Lower leg skin (tissue), 3 donors: ENCODE results near the gene C1orf50.
"Not testable (repeated sequence)": the region's sequence is repeated elsewhere in the genome, so short reads cannot be mapped to it uniquely, and the experiment has no call there.

Experiments
- POLR2A ChIP-seq, 2 donors: fragments of 450-650 bp; IDR thresholded peaks; one replicate each; pipeline ENCODE4 v1.6.1; 2016 to 2017; ENCODE audit warnings: antibody characterized with exemption in 2 of 2, mild to moderate bottlenecking in 1 of 2, moderate library complexity in 1 of 2
- TF ChIP-seq, protein P1 (sequence below), 3 donors: fragments of 450-650 bp; IDR thresholded peaks; one replicate each; pipeline ENCODE4 v1.5.1; 2016; ENCODE audit warnings: antibody characterized with exemption in 3 of 3, mild to moderate bottlenecking in 3 of 3, moderate library complexity in 2 of 3

DNA sequence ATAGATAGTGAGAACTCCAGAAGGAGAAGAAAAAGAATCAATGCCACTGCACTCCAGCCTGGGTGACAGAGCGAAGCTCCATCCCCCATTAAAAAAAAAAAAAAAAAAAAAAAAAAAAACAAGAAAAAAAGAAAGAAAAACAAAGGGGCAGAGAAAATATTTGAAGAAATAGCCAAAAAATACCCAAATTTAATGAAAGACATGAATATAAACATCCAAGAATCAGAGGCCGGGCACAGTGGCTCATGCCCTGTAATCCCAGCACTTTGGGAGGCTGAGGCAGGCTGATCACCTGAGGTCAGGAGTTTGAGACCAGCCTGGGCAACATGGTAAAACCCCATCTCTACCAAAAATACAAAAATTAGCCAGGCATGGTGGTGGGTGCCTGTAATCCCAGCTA is 44.6 kb upstream of the C1orf50 start:
- TF ChIP-seq, protein P1, sequence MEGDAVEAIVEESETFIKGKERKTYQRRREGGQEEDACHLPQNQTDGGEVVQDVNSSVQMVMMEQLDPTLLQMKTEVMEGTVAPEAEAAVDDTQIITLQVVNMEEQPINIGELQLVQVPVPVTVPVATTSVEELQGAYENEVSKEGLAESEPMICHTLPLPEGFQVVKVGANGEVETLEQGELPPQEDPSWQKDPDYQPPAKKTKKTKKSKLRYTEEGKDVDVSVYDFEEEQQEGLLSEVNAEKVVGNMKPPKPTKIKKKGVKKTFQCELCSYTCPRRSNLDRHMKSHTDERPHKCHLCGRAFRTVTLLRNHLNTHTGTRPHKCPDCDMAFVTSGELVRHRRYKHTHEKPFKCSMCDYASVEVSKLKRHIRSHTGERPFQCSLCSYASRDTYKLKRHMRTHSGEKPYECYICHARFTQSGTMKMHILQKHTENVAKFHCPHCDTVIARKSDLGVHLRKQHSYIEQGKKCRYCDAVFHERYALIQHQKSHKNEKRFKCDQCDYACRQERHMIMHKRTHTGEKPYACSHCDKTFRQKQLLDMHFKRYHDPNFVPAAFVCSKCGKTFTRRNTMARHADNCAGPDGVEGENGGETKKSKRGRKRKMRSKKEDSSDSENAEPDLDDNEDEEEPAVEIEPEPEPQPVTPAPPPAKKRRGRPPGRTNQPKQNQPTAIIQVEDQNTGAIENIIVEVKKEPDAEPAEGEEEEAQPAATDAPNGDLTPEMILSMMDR (IDR thresholded peaks at IDR 0.05): not testable (repeated sequence)
- TF ChIP-seq POLR2A (IDR thresholded peaks at IDR 0.05): not testable (repeated sequence)
